GM19467 (cell line): ENCODE measurements around the gene GZMM.

Source experiments
- ATAC-seq: cut with Tn5 transposase; IDR thresholded peaks from one replicate; pipeline ENCODE4 v1.9.1; 2021; ENCODE audit warnings: mild to moderate bottlenecking, moderate library complexity; ENCODE audit not compliant: unreplicated experiment

GZMM gene

GRCh38 chr19:543910-544608 lies at the start of gene GZMM:
GZMM (plus strand) TSS chr19:544053; CDS start chr19:544072, 19 bp downstream.
- ATAC-seq, result no peak

DNA sequence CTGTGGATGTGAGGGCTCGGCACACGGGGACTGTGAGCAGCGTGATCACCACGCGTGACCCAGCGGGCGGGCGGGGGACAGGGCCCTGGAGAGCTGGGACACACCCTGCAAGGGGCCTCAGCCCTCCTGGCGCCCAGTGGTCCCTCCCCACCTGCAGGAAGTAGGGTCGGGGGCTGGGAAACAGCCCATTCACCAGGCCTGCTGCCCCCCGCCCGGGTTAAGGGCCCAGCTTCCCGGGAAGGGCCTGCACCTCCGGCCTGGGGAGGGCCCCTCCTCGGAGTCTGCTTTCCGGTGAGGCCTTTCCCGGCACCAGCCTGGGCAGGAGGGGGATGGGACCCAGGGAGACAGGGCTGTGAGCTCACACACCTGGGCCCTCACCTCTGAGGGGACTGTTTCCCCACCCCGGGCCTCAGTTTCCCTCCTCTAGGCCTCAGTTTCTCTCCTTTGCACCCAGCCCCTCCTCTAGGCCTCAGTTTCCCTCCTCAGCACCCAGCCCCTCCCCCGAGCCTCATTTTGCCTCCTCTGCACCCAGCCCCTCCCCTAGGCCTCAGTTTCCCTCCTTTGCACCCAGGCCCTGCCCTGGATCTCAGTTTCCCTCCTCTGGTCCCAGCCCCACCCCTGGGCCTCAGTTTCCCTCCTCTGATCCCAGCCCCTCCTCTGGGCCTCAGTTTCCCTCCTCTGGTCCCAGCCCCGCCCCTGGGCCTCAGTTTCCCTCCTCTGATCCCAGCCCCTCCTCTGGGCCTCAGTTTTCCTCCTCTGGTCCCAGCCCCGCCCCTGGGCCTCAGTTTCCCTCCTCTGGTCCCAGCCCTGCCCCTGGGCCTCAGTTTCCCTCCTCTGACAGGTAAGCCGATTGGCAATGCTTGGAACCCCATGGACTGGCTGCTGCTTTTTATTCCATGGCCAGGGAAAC lies 49.4 kb upstream of the GZMM start:
- no peak for ATAC-seq

GRCh38 chr19:495081-495401 lies 48.8 kb upstream of the GZMM start:
- no peak for ATAC-seq

DNA sequence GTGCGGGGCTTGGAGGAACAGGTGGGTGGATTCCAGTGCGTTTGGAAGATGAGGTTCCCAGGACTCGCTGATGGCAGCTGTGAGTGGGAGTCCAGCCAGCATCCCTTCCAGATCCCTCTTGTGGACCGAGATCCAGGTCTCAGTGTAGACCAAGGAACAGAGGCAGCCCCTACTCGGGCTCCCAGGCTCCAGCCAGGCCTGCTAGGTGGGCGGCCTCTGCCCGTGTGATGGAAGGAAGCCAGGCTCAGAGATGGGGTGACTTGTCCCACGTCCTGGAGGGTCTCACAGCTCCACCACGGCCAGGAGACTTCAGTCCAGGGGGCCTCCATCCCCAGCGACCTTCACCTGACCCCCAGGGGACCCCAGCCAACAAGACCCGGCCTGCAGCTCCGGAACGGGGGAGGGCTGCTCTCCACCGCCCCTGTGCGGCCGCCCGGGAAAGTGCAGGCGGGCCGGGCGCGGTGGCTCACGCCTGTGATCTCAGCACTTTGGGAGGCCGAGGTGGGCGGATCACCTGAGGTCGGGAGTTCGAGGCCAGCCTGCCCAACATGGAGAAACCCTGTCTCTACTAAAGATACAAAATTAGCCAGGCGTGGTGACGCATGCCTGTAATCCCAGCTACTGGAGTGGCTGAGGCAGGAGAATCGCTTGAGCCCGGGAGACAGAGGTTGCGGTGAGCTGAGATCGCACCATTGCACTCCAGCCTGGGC lies 48.3 kb upstream of the GZMM start:
- no peak for ATAC-seq

GRCh38 chr19:496112-496665 lies 47.7 kb upstream of the GZMM start, which contains the start of gene MADCAM1:
MADCAM1 (plus strand) TSS chr19:496486; CDS start chr19:496500, 14 bp downstream.
- ATAC-seq, result no peak

DNA sequence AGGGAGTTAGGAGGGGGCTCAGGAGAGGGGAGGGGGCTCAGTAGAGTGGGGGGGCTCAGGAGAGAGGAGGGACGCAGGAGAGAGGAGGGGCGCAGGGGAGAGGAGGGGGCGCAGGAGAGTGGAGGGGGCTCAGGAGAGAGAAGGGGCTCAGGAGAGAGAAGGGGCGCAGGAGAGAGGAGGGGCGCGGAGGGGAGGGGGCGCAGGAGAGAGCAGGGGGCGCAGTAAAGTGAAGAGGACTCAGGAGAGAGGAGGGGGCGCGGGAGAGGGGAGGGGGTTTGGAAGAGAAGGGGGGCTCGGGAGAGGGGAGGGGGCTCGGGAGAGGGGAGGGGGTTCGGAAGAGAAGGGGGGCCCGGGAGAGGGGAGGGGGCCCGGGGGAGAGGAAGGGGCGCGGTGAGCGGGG lies 46.9 kb upstream of the GZMM start:
- no peak for ATAC-seq

GRCh38 chr19:497491-497868 lies 46.4 kb upstream of the GZMM start:
- ATAC-seq, result no peak

GRCh38 chr19:497869-498510 lies 45.9 kb upstream of the GZMM start:
- no peak for ATAC-seq

- ATAC-seq, result no peak
Measured at GRCh38 chr19:498511-498891, 45.4 kb upstream of the GZMM start.

GRCh38 chr19:498977-499623 lies 44.8 kb upstream of the GZMM start:
- ATAC-seq, result no peak

DNA sequence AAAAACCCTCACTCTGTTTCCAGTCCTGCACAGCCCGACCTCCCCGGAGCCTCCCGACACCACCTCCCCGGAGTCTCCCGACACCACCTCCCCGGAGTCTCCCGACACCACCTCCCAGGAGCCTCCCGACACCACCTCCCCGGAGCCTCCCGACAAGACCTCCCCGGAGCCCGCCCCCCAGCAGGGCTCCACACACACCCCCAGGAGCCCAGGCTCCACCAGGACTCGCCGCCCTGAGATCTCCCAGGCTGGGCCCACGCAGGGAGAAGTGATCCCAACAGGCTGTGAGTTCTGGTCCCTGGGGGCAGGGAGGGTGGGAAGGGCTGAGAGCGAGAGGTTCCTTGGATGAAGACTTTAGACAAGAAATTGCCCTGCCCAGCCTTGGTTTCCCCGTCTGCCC lies 42.2 kb upstream of the GZMM start:
- ATAC-seq, result no peak

GRCh38 chr19:504616-505015 lies 39.2 kb upstream of the GZMM start:
- no peak for ATAC-seq

DNA sequence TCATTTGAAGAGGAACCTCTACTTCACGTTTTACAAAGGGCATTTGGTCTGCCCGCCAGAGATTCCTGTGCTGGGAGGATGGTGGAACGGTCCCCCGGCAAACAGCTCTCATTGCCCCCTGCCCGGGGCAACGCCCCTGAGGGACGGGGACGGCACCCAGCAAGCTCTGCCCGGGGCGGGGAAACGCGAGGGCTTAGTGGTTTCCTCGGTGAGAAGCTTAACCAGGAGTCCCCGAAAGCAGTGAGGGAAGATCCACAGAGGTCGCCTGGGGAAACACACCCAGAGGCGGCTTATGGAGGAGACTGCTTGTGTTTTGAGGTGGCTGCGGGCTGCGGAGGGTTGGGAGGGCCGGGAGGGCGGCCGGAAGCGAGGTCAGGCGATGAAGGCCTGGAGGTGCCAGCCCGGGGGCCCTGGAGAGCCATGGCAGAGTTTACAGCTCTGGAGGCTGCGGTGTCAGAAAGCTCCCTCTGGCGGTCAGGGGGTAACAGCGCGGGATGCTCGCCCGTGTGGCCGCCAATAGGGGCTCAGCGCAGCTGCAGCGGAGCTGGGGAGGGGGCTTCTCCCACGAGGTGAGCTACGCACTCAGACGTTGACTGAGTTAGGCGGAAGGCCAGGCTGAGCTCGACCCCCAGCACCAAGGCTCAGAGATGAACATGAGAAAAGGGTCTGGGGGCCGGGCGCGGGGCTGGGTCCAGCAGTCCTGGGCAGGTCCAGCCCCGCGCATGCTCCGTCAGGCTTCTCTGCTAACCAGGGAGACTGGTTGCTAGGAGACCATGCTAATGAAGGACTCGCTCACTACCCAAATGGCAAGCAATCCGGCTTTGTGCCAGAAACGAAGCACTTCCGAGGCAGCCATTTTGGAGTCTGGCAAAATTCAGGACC lies 37.2 kb upstream of the GZMM start:
- ATAC-seq, result peak; percentile 61

DNA sequence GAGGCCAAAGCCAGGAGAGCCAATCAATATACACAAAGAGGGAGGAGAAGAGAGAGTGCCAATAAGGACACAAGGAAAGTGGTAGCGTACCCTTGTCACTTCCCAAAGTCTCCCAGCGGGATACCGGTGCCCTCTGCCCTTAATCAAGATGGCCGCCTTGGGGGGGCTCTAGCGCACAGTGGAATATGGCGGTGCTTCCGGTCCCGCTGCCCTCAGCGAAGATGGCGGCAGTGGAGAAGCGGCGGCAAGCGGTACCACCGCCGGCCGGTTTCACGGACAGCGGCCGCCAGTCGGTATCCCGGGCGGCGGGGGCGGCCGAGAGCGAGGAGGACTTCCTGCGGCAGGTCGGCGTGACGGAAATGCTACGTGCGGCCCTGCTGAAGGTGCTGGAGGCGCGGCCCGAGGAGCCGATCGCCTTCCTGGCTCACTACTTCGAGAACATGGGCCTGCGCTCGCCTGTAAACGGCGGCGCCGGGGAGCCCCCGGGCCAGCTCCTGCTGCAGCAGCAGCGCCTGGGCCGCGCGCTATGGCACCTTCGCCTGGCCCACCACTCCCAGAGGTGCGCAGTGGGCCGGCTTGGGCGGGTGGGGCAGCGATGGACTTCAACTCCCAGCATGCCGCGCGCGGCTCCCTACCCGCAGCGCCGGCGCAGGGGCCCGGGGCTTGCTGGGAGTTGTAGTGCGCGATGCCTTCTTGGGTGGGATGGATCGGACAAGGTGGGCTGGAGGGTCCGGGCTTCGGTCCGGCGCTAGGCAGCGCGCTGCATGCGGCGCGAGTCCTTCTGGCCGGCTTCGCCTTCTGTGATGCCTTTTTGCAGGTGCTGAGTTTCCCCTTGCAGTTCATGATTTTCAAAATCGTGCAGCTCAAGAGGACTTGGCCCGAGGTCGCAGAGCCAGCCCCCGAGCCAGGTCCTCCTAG lies 36.3 kb upstream of the GZMM start, which contains the start of gene TPGS1:
Gene TPGS1, plus strand, starts transcription at position 212 of the 918 bp plus-strand sequence. Its CDS starts 10 bp downstream, at position 222.
- peak; percentile 45 for ATAC-seq

- ATAC-seq, result no peak
Measured at GRCh38 chr19:508204-509150, 35.4 kb upstream of the GZMM start.

GRCh38 chr19:510606-511100 lies 33.2 kb upstream of the GZMM start:
- peak; percentile 30 for ATAC-seq
